A673 (cell line): ENCODE results near the gene DRD2. TPM values are rescaled to one million over a fixed set of nuclear protein-coding genes. Genes with fewer than 3 reads are reported as not detected.

Source experiments
- BruUV-seq: library from RNA; stranded (reverse); fragments of 400-500 nt; replicated peaks from 2 replicates; lab custom pipeline; 2021; lab: Mats Ljungman, UMichigan
- CTCF ChIA-PET: fragments of 300-600 bp; sonication (Branson Sonifier 250); formaldehyde crosslinking; loops from one replicate; lab custom pipeline; 2022; ENCODE audit warnings: antibody characterized with exemption; lab: Charles Lee
- POLR2A ChIA-PET: fragments of 300-600 bp; sonication (Branson Sonifier 250); formaldehyde crosslinking; loops from one replicate; lab custom pipeline; 2022; ENCODE audit warnings: antibody characterized with exemption; ENCODE audit not compliant: low non-redundant PET; lab: Charles Lee
- DNase-seq: peaks from one replicate; pipeline ENCODE4 v3.0.0-alpha.2; 2015; ENCODE audit warnings: low spot score
- H3K27ac ChIP-seq: fragments of 200-600 bp; sonication (generic); 2 replicates; pipeline ENCODE4 v1.5.1; 2016; ENCODE audit warnings: mixed run types, low read depth, mild to moderate bottlenecking, mixed read lengths, antibody characterized with exemption, low read length; ENCODE audit not compliant: poor library complexity, severe bottlenecking
- H3K27me3 ChIP-seq: fragments of 200-600 bp; sonication (generic); replicated peaks from 2 replicates; pipeline ENCODE4 v1.6.1; 2017; ENCODE audit warnings: mixed run types, low read depth, mild to moderate bottlenecking, mixed read lengths, antibody characterized with exemption, low read length; ENCODE audit not compliant: insufficient read depth, poor library complexity
- H3K36me3 ChIP-seq: fragments of 200-600 bp; sonication (generic); 2 replicates; pipeline ENCODE4 v1.6.1; 2016; ENCODE audit warnings: mixed run types, mild to moderate bottlenecking, mixed read lengths, antibody characterized with exemption, low read length; ENCODE audit not compliant: insufficient read depth, poor library complexity, severe bottlenecking
- H3K4me1 ChIP-seq: fragments of 200-600 bp; sonication (generic); 2 replicates; pipeline ENCODE4 v1.6.1; 2017; ENCODE audit warnings: mixed run types, mild to moderate bottlenecking, mixed read lengths, antibody characterized with exemption, low read length; ENCODE audit not compliant: insufficient read depth, poor library complexity, severe bottlenecking
- H3K4me3 ChIP-seq: fragments of 200-600 bp; sonication (generic); 2 replicates; pipeline ENCODE4 v1.5.1; 2016; ENCODE audit warnings: low read depth, mixed run types, mild to moderate bottlenecking, mixed read lengths, low read length; ENCODE audit not compliant: poor library complexity, severe bottlenecking
- H3K9me3 ChIP-seq: fragments of 200-600 bp; sonication (generic); 2 replicates; pipeline ENCODE4 v1.6.1; 2016; ENCODE audit warnings: mixed run types, low read depth, mild to moderate bottlenecking, mixed read lengths, antibody characterized with exemption, low read length; ENCODE audit not compliant: poor library complexity, severe bottlenecking
- CTCF ChIP-seq: fragments of 300-800, 200-600 bp; sonication (generic); conservative IDR thresholded peaks from 2 replicates; pipeline ENCODE4 v1.5.1; 2017; ENCODE audit warnings: low read depth, mild to moderate bottlenecking, antibody characterized with exemption, low read length, moderate library complexity, mixed read lengths
- EZH2 ChIP-seq: fragments of 200-600 bp; sonication (generic); IDR thresholded peaks from 2 replicates; pipeline ENCODE4 v1.6.1; 2017; ENCODE audit warnings: borderline replicate concordance, low read depth, mild to moderate bottlenecking, mixed read lengths, antibody characterized with exemption, low read length; ENCODE audit not compliant: poor library complexity, severe bottlenecking
- intact Hi-C: fragments of 100-400 bp; cut with micrococcal nuclease; formaldehyde crosslinking; loops from one replicate; pipeline ENCODE4 v1.10.0; 2022; ENCODE audit not compliant: unreplicated experiment
- total RNA-seq: library from RNA; stranded (reverse); gene quantifications from 2 replicates; pipeline ENCODE4 v1.2.3, GENCODE V29; 2021

DRD2 gene
- total RNA-seq, 1 experiment from 2014 or later: 0.39 TPM

DNA sequence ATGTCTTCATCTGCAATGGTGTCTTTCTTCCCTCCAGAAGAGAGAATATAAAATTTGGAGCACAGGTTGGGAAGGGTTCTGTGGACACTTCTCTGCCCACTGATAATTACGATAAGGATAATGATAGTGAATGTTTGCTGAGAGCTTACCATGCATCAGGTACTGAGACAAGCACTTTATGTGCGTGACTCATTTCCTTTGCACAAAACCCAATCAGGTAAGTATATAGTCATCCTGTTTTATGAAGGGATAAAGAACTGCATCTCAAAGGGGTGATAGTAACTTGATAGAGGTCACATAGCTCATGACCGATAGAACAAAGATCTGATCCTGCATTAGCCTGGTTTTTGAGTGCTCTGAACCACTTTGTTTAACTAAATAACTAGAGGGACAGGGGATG is 9.4 kb downstream of the DRD2 start:
- POLR2A ChIA-PET: no interaction called here
- Histone ChIP-seq H3K36me3 (no peaks in the 10 kb centered on the region), H3K27ac (no peak overlapping the region), H3K4me3 (no peak overlapping the region), H3K27me3 (peaks cover 34% of the 10 kb centered on the region), H3K4me1 (no peaks in the 10 kb centered on the region), H3K9me3 (no peaks in the 10 kb centered on the region)
- CTCF ChIA-PET: no interaction called here
- DNase-seq: no peak
- BruUV-seq: no TSS peak
- TF ChIP-seq CTCF (no peak), EZH2 (no peak)
- intact Hi-C loops: no loop called here

GRCh38 chr11:113464416-113464815 is 10.8 kb downstream of the DRD2 start:
- Histone ChIP-seq H3K4me3 (no peak overlapping the region), H3K27ac (no peak overlapping the region), H3K4me1 (no peaks in the 10 kb centered on the region), H3K9me3 (no peaks in the 10 kb centered on the region), H3K36me3 (no peaks in the 10 kb centered on the region), H3K27me3 (peaks cover 28% of the 10 kb centered on the region)
- intact Hi-C loops: no loop called here
- DNase-seq: no peak
- ChIA-PET POLR2A (no interaction called here), CTCF (no interaction called here)
- no TSS peak for BruUV-seq
- TF ChIP-seq CTCF (no peak), EZH2 (no peak)

- Histone ChIP-seq H3K9me3 (no peaks in the 10 kb centered on the region), H3K4me3 (no peak overlapping the region), H3K27ac (no peak overlapping the region), H3K27me3 (peaks cover 31% of the 10 kb centered on the region), H3K36me3 (no peaks in the 10 kb centered on the region), H3K4me1 (no peaks in the 10 kb centered on the region)
- DNase-seq: no peak
- no TSS peak for BruUV-seq
- TF ChIP-seq CTCF (no peak), EZH2 (no peak)
- POLR2A ChIA-PET: no interaction called here
- intact Hi-C loops: no loop called here
- CTCF ChIA-PET: no interaction called here
Observed at GRCh38 chr11:113462830-113463229, 12.4 kb downstream of the DRD2 start.
